GM12872 (cell line): ENCODE data around the gene CNGB1.

Experiments
- TF ChIP-seq, protein P1 (sequence below): IDR thresholded peaks from 3 replicates; pipeline ENCODE4 v1.5.1; 2011; ENCODE audit warnings: low read depth, mild to moderate bottlenecking, low read length, moderate library complexity; ENCODE audit not compliant: insufficient read depth

CNGB1 gene

DNA sequence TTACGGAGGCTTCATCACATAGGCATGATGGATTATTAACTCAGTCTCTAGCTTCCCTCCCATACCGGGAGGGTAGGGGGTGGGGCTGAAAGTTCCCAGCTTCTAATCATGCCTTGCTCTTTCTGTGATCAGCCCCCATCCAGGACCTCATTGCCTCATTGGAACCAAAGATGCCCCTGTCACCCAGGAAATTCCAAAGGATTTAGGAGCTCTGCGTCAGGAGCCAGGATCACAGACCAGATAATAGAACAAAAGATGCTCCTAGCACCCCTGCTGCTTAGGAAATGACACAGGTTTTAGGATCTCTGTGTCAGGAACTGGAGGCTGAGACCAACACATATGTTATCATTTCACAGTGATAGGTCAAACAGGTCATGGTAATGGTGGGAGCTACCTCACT, 40.0 kb upstream of the CNGB1 start:
- TF ChIP-seq, protein P1, sequence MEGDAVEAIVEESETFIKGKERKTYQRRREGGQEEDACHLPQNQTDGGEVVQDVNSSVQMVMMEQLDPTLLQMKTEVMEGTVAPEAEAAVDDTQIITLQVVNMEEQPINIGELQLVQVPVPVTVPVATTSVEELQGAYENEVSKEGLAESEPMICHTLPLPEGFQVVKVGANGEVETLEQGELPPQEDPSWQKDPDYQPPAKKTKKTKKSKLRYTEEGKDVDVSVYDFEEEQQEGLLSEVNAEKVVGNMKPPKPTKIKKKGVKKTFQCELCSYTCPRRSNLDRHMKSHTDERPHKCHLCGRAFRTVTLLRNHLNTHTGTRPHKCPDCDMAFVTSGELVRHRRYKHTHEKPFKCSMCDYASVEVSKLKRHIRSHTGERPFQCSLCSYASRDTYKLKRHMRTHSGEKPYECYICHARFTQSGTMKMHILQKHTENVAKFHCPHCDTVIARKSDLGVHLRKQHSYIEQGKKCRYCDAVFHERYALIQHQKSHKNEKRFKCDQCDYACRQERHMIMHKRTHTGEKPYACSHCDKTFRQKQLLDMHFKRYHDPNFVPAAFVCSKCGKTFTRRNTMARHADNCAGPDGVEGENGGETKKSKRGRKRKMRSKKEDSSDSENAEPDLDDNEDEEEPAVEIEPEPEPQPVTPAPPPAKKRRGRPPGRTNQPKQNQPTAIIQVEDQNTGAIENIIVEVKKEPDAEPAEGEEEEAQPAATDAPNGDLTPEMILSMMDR, result no peak

DNA sequence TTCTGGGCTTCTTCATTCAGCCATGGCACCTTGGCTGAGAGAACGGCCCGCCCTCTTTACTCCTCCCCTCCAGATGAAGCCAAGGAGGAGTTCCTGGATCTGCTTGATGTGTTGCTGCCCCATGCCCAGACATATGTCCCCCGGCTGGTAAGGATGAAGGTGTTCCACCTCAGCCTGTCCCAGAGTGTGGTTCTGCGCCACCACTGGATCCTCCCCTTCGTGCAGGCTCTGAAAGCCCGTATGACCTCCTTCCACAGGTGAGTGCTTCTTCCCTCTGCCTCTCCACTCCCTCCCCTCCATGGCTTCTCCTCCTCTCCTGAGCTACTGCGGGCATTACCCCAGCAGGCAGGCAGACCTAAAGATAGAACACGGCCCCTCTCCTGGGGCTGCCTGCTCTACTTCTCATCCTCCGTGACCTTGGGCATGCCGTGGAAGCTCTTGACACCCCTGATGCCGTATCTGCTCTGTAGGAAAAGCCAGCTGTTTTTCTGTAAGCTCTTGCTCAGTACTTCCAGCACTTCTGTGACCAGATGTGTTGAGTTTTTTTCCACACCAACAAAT, 39.0 kb upstream of the CNGB1 start:
- TF ChIP-seq, protein P1, result no peak

DNA sequence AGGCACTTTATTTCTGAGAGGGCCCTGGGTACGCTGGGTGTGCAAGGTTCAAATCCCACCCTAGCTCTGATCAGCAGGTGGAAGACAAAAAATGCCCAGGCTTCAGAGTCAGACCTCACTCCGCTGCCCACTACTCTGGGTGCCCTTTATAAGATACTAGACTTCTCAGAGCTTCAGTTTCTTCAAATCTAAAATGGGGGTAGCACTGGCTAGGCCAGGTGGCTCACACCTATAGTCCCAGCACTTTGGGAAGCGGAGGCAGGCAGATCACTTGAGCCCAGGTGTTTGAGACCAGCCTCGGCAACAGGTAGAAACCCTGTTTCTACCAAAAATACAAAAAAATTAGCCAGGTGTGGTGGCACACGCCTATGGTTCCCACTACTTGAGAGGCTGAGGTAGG, 32.0 kb upstream of the CNGB1 start:
- TF ChIP-seq, protein P1, result no peak

DNA sequence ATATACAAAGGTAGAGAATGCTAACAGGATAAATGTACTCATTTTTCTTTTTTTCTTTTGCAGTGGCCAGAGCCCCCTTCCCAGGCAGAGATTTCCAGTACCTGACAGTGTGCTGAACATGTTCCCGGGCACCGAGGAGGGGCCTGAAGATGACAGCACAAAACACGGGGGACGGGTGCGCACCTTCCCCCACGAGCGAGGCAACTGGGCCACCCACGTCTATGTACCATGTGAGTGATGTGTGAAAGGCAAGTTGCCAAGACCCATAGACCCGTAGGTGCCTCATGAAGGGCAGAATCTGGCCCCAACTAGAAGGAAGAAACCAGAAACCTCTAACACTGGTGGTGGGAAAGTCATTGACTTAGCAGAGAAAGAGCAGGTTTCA, 31.5 kb upstream of the CNGB1 start:
- TF ChIP-seq, protein P1, result no peak

DNA sequence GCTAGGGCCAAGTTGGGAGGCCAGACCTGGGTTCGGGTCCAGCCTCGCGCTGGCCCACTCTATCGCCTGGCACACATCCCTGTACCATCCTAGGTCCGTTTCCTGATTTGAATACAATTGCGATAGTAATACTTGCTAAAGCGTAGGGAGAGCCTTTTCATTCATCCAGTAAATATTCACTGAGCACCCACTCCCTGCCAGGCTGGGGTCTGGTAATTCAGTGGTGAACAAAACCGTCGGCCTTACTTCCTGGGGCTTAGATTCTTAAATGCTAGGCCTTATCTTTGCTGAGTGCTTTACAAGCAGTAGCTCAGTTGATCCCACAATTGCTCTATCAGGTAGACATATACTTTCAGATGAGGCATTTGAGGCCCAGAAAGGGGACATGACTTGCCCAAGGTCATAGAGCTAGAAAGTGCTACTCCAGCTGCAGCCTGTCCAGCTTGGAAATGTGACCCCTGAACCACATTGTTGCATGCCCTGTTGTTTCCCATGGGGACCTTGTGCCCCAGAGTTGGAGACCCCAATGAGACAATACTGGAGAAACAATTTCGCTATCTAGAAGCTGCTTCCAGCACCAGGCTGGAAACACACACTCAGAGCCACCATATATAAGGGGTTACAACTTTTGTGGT, 31.0 kb upstream of the CNGB1 start:
- TF ChIP-seq, protein P1, result no peak

DNA sequence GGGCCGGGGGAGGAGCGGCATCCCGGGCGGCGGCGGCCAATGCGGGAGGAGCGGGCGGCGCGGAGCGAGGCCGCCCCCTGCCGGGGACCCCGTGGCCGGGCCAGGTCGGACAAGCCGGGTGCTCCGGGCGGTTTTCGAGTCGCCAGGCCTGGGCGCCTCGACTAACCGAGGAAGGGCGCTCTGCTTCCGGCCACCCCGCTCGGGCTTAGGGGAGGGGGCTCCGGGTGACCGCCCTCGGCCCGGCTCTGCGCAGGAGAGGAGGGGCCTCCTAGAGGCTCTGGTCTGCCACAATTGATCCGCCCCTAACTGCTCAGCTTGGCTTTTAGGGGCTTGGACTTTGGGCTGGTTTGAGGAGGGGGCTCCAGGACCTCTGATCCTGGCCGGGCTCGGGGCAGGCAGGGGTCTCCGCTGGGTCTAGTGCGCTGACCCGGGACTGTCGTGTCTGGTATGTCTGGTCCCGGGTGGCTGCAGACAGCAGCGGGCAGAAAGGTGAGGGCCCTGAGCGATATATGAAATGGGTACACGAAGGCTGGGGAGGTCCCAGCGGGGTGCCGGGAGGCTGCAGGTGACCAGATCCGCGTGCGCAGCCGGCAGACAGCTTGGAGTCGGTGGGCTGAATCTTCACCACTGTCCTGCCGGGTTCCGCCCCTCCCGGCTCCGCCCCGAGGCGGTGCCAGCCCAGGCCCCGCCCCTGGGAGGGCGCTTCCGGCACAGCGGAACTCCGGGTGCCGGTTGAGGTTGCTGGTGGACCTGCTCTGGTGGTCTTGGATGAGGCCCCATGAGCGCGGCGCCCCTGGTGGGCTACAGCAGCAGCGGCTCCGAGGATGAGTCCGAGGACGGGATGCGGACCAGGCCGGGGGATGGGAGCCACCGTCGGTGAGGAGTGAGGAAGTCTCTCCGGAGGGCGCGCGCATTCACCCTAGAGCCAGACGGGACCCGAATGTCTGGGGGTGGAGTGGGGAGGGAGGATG, 30.1 kb upstream of the CNGB1 start, which contains the start of gene USB1:
Gene USB1, plus strand, starts transcription at position 702 of the 971 bp plus-strand sequence. Its CDS starts 77 bp downstream, at position 779.
- TF ChIP-seq, protein P1, result peak; percentile 72
